Measurements from ENCODE around the gene NUTF2.

The NUTF2 gene

DNA sequence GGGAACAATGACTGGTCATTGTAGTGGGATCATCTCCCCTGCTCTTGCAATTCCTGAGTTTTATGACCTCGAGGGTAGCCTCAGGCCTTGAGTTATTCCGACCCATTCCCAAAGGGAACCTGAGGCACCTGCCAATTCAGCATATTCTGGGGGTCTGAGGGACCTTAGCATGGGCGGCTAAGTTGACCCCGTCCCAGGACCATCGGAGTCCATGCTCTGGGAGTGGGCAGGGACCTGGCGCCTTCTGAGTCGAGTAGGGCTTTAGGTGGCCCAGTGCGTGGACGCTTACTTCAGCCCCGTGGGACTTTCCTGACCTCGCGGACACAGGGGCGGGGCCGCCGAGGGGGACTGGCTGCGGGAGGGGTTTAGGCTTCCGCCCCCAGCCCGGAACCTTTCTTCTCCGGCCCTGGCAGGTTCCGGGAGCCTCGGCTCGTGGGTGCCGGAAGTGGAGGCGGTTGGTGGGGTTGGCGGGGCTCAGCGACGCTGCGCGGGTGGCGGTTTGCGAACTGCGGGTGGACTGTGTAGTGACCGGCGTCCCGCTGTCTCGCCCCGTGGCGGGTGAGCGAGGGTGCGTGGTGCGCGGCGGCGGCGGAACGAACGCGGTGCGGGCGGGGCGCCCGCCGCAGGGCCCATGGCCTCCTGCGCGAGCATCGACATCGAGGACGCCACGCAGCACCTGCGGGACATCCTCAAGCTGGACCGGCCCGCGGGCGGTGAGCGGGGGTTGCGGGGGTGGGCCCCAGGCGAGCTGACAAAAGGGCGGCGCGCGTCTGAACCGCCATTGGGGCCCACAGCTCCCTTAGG, 26.1 kb downstream of the NUTF2 start, which contains the start of gene EDC4 (continued):
- 0 out of 2 replicates have a peak, but pooled peaks have one; percentile 20 for TF ChIP-seq SCRT2 (tag by site-specific recombination; IDR thresholded peaks at IDR 0.05)
- no peak for TF ChIP-seq ZNF654 (tag by site-specific recombination; IDR thresholded peaks at IDR 0.05; ENCODE audit: low read depth)
- TF ChIP-seq ZNF529 (tag by site-specific recombination; IDR thresholded peaks at IDR 0.05; ENCODE audit: insufficient replicate concordance) = no peak
- peak; percentile 79; the same call in 1 of the 2 replicates for TF ChIP-seq ZNF2 (tag by site-specific recombination; IDR thresholded peaks at IDR 0.05)
- peak; percentile 86 for TF ChIP-seq KLF1 (tag by site-specific recombination; IDR thresholded peaks at IDR 0.05)
- 0 out of 2 replicates have a peak, but pooled peaks have one; percentile 81 for TF ChIP-seq ZBTB7A (tag by site-specific recombination; IDR thresholded peaks at IDR 0.05; ENCODE audit: low read depth)
- no peak for TF ChIP-seq MEIS1 (CRISPR knock-in tag; IDR thresholded peaks at IDR 0.05; ENCODE audit: borderline replicate concordance)
- TF ChIP-seq SALL2 (tag by site-specific recombination; IDR thresholded peaks at IDR 0.05; ENCODE audit: borderline replicate concordance) = no peak
- TF ChIP-seq, protein P1, sequence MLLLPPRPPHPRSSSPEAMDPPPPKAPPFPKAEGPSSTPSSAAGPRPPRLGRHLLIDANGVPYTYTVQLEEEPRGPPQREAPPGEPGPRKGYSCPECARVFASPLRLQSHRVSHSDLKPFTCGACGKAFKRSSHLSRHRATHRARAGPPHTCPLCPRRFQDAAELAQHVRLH (tag by site-specific recombination; IDR thresholded peaks at IDR 0.05) = peak; percentile 99
- no peak for TF ChIP-seq AEBP2 (tag by site-specific recombination; IDR thresholded peaks at IDR 0.05; ENCODE audit: borderline replicate concordance)
- 0 out of 2 replicates have a peak, but pooled peaks have one; percentile 50 for TF ChIP-seq ZNF324 (tag by site-specific recombination; IDR thresholded peaks at IDR 0.05)
- TF ChIP-seq, protein P2, sequence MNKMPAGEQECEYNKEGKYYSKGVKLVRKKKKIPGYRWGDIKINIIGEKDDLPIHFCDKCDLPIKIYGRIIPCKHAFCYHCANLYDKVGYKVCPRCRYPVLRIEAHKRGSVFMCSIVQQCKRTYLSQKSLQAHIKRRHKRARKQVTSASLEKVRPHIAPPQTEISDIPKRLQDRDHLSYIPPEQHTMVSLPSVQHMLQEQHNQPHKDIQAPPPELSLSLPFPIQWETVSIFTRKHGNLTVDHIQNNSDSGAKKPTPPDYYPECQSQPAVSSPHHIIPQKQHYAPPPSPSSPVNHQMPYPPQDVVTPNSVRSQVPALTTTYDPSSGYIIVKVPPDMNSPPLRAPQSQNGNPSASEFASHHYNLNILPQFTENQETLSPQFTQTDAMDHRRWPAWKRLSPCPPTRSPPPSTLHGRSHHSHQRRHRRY (tag by site-specific recombination; IDR thresholded peaks at IDR 0.05) = no peak
- no peak for TF ChIP-seq ZFP3 (tag by site-specific recombination; IDR thresholded peaks at IDR 0.05; ENCODE audit: low read depth)
- no peak for TF ChIP-seq ZNF473 (tag by site-specific recombination; IDR thresholded peaks at IDR 0.05)
- peak; percentile 68 for TF ChIP-seq ZEB2 (tag by site-specific recombination; IDR thresholded peaks at IDR 0.05)
- no peak for TF ChIP-seq ZNF585B (tag by site-specific recombination; IDR thresholded peaks at IDR 0.05)
- no peak for TF ChIP-seq ZNF16 (tag by site-specific recombination; IDR thresholded peaks at IDR 0.05; ENCODE audit: low read depth)
- peak; percentile 92 for TF ChIP-seq ZNF391 (tag by site-specific recombination; IDR thresholded peaks at IDR 0.05; ENCODE audit: borderline replicate concordance, low read depth)
- TF ChIP-seq ZNF830 (tag by site-specific recombination; IDR thresholded peaks at IDR 0.05; ENCODE audit: low read depth) = no peak
- peak; percentile 59; the same call in 1 of the 2 replicates for TF ChIP-seq BCL11B (tag by site-specific recombination; IDR thresholded peaks at IDR 0.05; ENCODE audit: low read depth)
- TF ChIP-seq ZIC2 (tag by site-specific recombination; IDR thresholded peaks at IDR 0.05) = peak; percentile 74
- TF ChIP-seq ZNF664 (tag by site-specific recombination; IDR thresholded peaks at IDR 0.05) = no peak
- 0 out of 2 replicates have a peak, but pooled peaks have one; percentile 17 for TF ChIP-seq IKZF3 (tag by site-specific recombination; IDR thresholded peaks at IDR 0.05)
- peak; percentile 98 for TF ChIP-seq ZNF660 (tag by site-specific recombination; IDR thresholded peaks at IDR 0.05)
- no peak for TF ChIP-seq OVOL3 (tag by site-specific recombination; IDR thresholded peaks at IDR 0.05)
- TF ChIP-seq ZNF404 (tag by site-specific recombination; IDR thresholded peaks at IDR 0.05) = no peak
- no peak for TF ChIP-seq ZNF747 (tag by site-specific recombination; IDR thresholded peaks at IDR 0.05)
- no peak for TF ChIP-seq ZNF133 (tag by site-specific recombination; IDR thresholded peaks at IDR 0.05)
- no peak for TF ChIP-seq ZNF416 (tag by site-specific recombination; IDR thresholded peaks at IDR 0.05)
- peak; percentile 97 for TF ChIP-seq KLF8 (tag by site-specific recombination; IDR thresholded peaks at IDR 0.05)
- TF ChIP-seq ZNF23 (tag by site-specific recombination; IDR thresholded peaks at IDR 0.05; ENCODE audit: borderline replicate concordance) = no peak
- TF ChIP-seq KLF10 (tag by site-specific recombination; IDR thresholded peaks at IDR 0.05) = peak; percentile 78
- TF ChIP-seq ZNF837 (tag by site-specific recombination; IDR thresholded peaks at IDR 0.05) = no peak
- TF ChIP-seq ZNF555 (tag by site-specific recombination; conservative IDR thresholded peaks at IDR 0.05) = no peak
- peak; percentile 40 for TF ChIP-seq MZF1 (tag by site-specific recombination; IDR thresholded peaks at IDR 0.05; ENCODE audit: borderline replicate concordance)
- no peak for TF ChIP-seq PRDM6 (tag by site-specific recombination; IDR thresholded peaks at IDR 0.05)
- peak; percentile 60; the same call in 1 of the 2 replicates for TF ChIP-seq ZBTB20 (tag by site-specific recombination; IDR thresholded peaks at IDR 0.05)
- TF ChIP-seq ZNF175 (tag by site-specific recombination; IDR thresholded peaks at IDR 0.05) = no peak
